Left forelimb (tissue), 1 donor: Measurements from ENCODE around the gene SLK.

Experiments used
- DNase-seq: peaks from one replicate; pipeline ENCODE4 v3.0.0-alpha.2; 2018; ENCODE audit warnings: low spot score

Gene SLK

GRCh38 chr10:103966671-103967447 lies at the start of gene SLK:
Gene SLK, plus strand, starts transcription at chr10:103967140. Its CDS starts 606 bp downstream, at chr10:103967746.
- DNase-seq = peak; percentile 91

- DNase-seq = no peak
Measured at GRCh38 chr10:103917302-103918052, 49.5 kb upstream of the SLK start.

GRCh38 chr10:103918053-103918846 lies 48.7 kb upstream of the SLK start, which contains the start of gene STN1:
Gene STN1, minus strand, starts transcription at chr10:103918184. Its CDS starts 590 bp downstream, at chr10:103917594.
- peak; percentile 99 for DNase-seq

GRCh38 chr10:103919648-103920025 lies 47.3 kb upstream of the SLK start:
- DNase-seq = no peak

GRCh38 chr10:103921248-103921647 lies 45.7 kb upstream of the SLK start:
- no peak for DNase-seq

- no peak for DNase-seq
Measured at GRCh38 chr10:103921750-103922195, 45.2 kb upstream of the SLK start.

- no peak for DNase-seq
Measured at GRCh38 chr10:103922659-103923058, 44.3 kb upstream of the SLK start.

GRCh38 chr10:103923502-103923901 lies 43.4 kb upstream of the SLK start:
- DNase-seq = no peak

GRCh38 chr10:103925591-103925990 lies 41.3 kb upstream of the SLK start:
- no peak for DNase-seq

- no peak for DNase-seq
Measured at GRCh38 chr10:103926722-103927319, 40.1 kb upstream of the SLK start.

- no peak for DNase-seq
Measured at GRCh38 chr10:103928784-103929183, 38.2 kb upstream of the SLK start.

GRCh38 chr10:103929381-103929921 lies 37.5 kb upstream of the SLK start:
- DNase-seq = no peak

GRCh38 chr10:103930449-103930848 lies 36.5 kb upstream of the SLK start:
- DNase-seq = no peak

GRCh38 chr10:103930881-103931280 lies 36.1 kb upstream of the SLK start:
- no peak for DNase-seq

GRCh38 chr10:103931603-103932002 lies 35.3 kb upstream of the SLK start:
- DNase-seq = no peak

- DNase-seq = no peak
Measured at GRCh38 chr10:103932271-103932670, 34.7 kb upstream of the SLK start.

GRCh38 chr10:103932971-103933370 lies 34.0 kb upstream of the SLK start:
- DNase-seq = no peak

- no peak for DNase-seq
Measured at GRCh38 chr10:103933557-103934121, 33.3 kb upstream of the SLK start.

- DNase-seq = no peak
Measured at GRCh38 chr10:103934308-103934707, 32.6 kb upstream of the SLK start.

- no peak for DNase-seq
Measured at GRCh38 chr10:103936022-103936421, 30.9 kb upstream of the SLK start.

- DNase-seq = no peak
Measured at GRCh38 chr10:103939522-103939921, 27.4 kb upstream of the SLK start.
